HepG2 (cell line): ENCODE results near the gene ATP8A2. TPM values are rescaled to one million over a fixed set of nuclear protein-coding genes. Genes with fewer than 3 reads are reported as not detected.

ENCODE experiments used
- NFAT5 ChIP-seq: sonication (generic); formaldehyde crosslinking; IDR thresholded peaks from 2 replicates; pipeline ENCODE4 v1.4.0; 2020; ENCODE audit warnings: missing genetic modification reagents
- NFKBIZ ChIP-seq: IDR thresholded peaks from 2 replicates; pipeline ENCODE4 v1.6.1; 2018; ENCODE audit warnings: missing genetic modification reagents, missing compliant biosample characterization
- PRDM10 ChIP-seq: sonication (generic); formaldehyde crosslinking; IDR thresholded peaks from 2 replicates; pipeline ENCODE4 v1.4.0; 2020; ENCODE audit warnings: low read depth, missing genetic modification reagents
- TCF12 ChIP-seq, 2 experiments: fragments of 450-650 bp in 1 of 2; sonication (generic) in 1 of 2; formaldehyde crosslinking in 1 of 2; IDR thresholded peaks; 2 replicates each; pipeline versions ENCODE4 v1.6.1 to v1.8.0; 2017 to 2022; ENCODE audit warnings: antibody characterized with exemption in 1 of 2, mild to moderate bottlenecking in 1 of 2, missing genetic modification reagents in 1 of 2, moderate library complexity in 1 of 2
- TCF7L2 ChIP-seq: IDR thresholded peaks from 2 replicates; pipeline ENCODE4 v1.6.1; 2011; ENCODE audit warnings: mild to moderate bottlenecking, low read depth, low read length, moderate library complexity
- ZBTB3 ChIP-seq: sonication (generic); formaldehyde crosslinking; IDR thresholded peaks from 2 replicates; pipeline ENCODE4 v1.4.0; 2020; ENCODE audit warnings: low read depth, mild to moderate bottlenecking, moderate library complexity, missing genetic modification reagents, borderline replicate concordance
- ZNF556 ChIP-seq: sonication (generic); formaldehyde crosslinking; IDR thresholded peaks from 2 replicates; pipeline ENCODE4 v1.4.0; 2020; ENCODE audit warnings: mild to moderate bottlenecking, missing genetic modification reagents, borderline replicate concordance
- ZNF768 ChIP-seq: sonication (generic); formaldehyde crosslinking; IDR thresholded peaks from 2 replicates; pipeline ENCODE4 v1.4.0; 2020; ENCODE audit warnings: missing genetic modification reagents
- ZNF839 ChIP-seq: sonication (generic); formaldehyde crosslinking; IDR thresholded peaks from 2 replicates; pipeline ENCODE4 v1.4.0; 2020; ENCODE audit warnings: missing genetic modification reagents, mild to moderate bottlenecking, borderline replicate concordance
- polyA plus RNA-seq, 8 experiments: library from polyadenylated mRNA; depleted of rRNA in 3 of 8; stranded (reverse) in 7 of 8; unstranded in 1 of 8; fragments of >200 nt; fragmentation: Illumina TruSeq in 4 of 8; extraction: Trizol in 4 of 8; gene quantifications; 2 replicates each; pipeline versions ENCODE4 v1.2.1 to v1.2.3, GENCODE V29; 2011 to 2016; ENCODE audit warnings: low read depth in 4 of 8, missing spikeins in 1 of 8, mixed read lengths in 1 of 8; ENCODE audit not compliant: insufficient read depth in 1 of 8
- total RNA-seq, 5 experiments: library from RNA; depleted of rRNA; stranded (reverse); fragments of >200 nt; fragmentation: Illumina TruSeq; extraction: Trizol; gene quantifications; 2 replicates each; pipeline ENCODE4 v1.2.3, GENCODE V29; 2016; ENCODE audit warnings: low read depth in 1 of 5

The ATP8A2 gene
- total and polyA plus RNA-seq, 2 of the 13 experiments (the other 11 are each of a cell fraction or from before 2014, with no cell fraction given) = 0.09 TPM; not detected in 1

GRCh38 chr13:25490236-25490635 lies 118.5 kb downstream of the ATP8A2 start (continued):
- TF ChIP-seq NFAT5 (CRISPR knock-in tag) = no peak
- TF ChIP-seq ZNF556 = no peak
- no peak for TF ChIP-seq ZBTB3 (CRISPR knock-in tag)
- no peak for TF ChIP-seq NFKBIZ (CRISPR knock-in tag)
- no peak for TF ChIP-seq TCF7L2
- no peak for TF ChIP-seq ZNF768 (CRISPR knock-in tag)
- TF ChIP-seq TCF12 (IDR thresholded peaks at IDR 0.05) = no peak
- no peak for TF ChIP-seq TCF12 (CRISPR knock-in tag; IDR thresholded peaks at IDR 0.05)
- no peak for TF ChIP-seq PRDM10 (CRISPR knock-in tag)
- no peak for TF ChIP-seq ZNF839 (CRISPR knock-in tag)
